ENCODE measurements around the gene GALNT12.

- TF ChIP-seq CTCF (IDR thresholded peaks at IDR 0.05; ENCODE audit: low read depth, low read length): no peak
- TF ChIP-seq EZH2phosphoT487 (IDR thresholded peaks at IDR 0.05; ENCODE audit: low read depth): no peak
Measured at GRCh38 chr9:98867429-98868168, 60.1 kb downstream of the GALNT12 start.
